AG09319 (cell line): Measurements from ENCODE around the gene PIR.

Experiments
- DNase-seq: peaks from one replicate; pipeline ENCODE4 v3.0.0-alpha.2; 2010; ENCODE audit warnings: low read depth; ENCODE audit errors: extremely low read depth
- TF ChIP-seq, protein P1 (sequence below): IDR thresholded peaks from 2 replicates; pipeline ENCODE4 v1.5.1; 2011; ENCODE audit warnings: low read depth, mild to moderate bottlenecking, inconsistent platforms, low read length, moderate library complexity

Gene PIR

DNA sequence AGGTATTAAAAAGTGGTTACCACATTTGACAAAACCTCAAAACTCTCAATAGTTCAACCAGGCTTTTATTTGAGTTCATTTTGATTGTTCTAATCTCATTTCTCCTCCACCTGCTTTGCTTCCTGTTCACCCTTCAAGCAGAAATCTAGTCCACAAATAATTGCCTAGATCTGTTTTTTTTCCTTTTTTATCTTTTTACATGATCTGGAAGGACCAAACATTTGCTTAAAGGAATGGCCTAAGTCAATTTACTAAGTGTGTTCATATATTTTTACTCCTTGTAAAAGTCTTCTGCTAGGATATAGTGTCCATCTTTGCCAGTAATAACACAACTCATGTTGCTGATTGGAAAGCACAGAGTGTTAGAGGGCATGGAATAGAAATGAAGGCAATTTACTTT is 82.7 kb downstream of the PIR start:
- TF ChIP-seq, protein P1, sequence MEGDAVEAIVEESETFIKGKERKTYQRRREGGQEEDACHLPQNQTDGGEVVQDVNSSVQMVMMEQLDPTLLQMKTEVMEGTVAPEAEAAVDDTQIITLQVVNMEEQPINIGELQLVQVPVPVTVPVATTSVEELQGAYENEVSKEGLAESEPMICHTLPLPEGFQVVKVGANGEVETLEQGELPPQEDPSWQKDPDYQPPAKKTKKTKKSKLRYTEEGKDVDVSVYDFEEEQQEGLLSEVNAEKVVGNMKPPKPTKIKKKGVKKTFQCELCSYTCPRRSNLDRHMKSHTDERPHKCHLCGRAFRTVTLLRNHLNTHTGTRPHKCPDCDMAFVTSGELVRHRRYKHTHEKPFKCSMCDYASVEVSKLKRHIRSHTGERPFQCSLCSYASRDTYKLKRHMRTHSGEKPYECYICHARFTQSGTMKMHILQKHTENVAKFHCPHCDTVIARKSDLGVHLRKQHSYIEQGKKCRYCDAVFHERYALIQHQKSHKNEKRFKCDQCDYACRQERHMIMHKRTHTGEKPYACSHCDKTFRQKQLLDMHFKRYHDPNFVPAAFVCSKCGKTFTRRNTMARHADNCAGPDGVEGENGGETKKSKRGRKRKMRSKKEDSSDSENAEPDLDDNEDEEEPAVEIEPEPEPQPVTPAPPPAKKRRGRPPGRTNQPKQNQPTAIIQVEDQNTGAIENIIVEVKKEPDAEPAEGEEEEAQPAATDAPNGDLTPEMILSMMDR, result no peak
- DNase-seq, result no peak

DNA sequence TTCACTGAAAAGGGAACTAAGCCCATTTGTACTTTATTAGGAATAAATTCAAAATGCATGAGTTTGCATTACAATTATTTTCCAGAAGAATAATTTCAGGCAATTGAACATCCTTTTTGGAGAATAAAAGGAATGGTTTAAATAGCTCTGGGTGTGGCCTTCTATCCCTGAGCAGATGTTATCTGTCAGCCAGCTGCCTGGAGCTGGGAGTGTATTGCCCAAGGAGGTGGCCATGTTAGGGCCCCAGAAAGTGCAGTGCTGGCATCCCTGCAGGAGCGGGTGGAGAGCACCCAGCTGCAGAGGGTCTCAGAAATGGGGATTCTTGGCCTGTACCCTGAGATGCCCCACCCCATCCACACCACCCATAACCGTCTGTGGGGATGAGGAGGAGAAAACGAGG is 87.3 kb downstream of the PIR start:
- no peak for DNase-seq
- TF ChIP-seq, protein P1, result no peak

DNA sequence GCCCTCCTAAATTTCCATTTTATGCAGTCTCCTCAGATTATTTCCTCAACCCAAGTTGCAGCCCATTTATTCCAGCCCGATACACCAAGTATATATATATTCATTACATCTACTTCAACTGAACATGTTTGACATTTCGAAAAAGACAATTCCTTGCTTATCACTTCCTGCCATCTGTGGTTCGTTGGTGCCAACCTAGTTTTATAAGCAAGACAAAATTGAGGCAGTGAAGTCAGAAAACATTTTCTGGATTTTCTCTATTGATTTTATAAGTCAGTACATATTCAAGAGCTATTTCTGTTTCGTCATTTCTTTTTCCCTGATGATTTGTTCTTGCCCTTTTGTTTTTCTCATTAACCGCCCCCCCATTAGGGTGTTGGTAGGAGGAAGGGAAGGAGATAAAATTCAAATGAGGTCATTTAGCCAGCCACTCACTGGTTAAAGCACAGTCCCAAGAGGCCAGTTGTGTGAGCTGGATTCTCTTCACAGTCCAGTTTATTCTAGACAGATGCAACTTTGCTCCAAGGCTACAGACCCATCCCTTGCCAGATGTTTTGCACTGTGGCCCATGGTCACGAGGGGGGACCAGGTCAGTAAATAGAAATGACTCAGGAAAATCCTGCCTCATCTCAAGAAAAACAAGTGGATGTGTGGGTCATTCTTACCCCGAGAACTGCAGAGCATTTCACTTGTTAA is 88.6 kb downstream of the PIR start:
- no peak for DNase-seq

DNA sequence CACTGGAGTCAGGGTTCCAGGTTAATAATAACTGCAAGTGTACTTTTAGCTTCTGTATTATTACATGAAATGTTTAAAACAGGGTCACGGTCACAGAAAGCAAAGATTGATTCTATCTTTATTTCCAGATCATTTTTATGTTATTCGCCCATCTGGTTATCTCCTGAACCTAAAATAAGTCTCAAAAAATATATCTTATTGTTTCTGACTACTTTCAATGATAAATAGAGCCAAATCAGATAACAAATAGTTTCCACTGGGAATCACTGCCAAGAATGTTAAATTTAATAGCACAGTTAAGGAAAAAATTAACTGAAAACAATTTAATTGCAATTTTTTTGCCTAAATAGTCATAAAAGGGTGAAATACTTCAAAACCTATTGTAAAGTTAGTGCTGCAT is 91.8 kb downstream of the PIR start:
- DNase-seq, result no peak
- TF ChIP-seq, protein P1, result no peak

More for the DNA sequence above, 88.6 kb downstream of the PIR start:
- TF ChIP-seq, protein P1, result no peak

DNA sequence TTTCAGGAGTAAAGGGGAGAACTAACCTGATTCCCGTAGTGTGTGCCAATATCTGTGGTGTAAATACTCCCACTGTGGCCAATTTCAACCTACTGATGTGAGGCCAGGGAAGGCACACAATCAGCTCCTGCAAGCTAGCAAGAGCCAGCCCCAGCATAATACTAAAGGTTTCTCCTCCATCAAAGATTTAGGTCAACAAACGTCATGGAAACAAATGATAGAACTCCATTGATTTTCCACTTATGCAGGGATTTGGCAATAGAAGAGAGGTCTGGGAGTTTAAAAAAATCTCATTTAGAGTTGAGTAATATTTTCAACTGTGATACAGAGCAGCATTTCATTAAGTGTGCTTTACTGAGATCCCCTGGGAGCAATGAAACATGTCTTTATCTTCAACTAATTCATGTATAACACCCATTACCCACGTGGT is 93.2 kb downstream of the PIR start:
- no peak for DNase-seq
- TF ChIP-seq, protein P1, result no peak

DNA sequence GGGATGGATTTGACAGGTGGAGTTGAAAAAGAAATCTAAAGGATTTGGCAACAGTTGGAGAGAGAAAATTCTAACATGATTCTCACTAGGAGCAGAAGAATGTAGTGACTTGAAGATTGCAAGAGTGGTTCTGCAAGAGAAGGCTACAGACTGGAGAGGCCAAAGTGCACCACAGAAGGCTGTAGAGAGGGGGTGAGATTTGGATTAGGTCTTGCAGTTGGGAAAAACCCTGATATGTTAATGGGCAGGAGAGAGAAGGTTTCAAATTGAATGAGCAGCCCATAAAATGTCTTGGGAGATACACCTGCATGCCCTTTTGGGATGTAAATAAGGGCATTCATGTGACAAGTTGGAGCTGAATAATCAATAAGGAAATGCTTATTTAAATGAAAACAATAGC is 94.3 kb downstream of the PIR start:
- no peak for DNase-seq
- TF ChIP-seq, protein P1, result no peak

DNA sequence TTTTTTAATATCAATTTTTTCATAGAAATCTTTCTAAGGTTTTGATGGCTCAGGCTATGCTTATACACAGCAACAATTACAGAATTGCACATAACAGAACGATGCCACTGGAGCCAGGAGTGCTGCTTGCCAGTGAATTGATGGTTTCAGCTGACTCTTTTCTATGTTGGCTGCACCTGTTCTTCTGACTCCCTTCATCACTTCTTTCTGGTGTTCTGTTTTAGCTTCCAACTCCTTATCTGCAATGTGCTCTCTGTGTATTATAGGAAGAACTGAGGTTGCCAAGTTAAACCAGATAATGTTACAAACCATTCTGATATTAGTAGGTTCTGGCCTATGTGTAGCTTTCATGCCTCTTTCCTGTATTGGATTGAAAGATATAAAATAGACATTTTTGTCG is 97.3 kb downstream of the PIR start:
- no peak for DNase-seq
- TF ChIP-seq, protein P1, result no peak
